ENCODE results near the gene ZBTB46.
A peak's percentile ranks its signal among the peaks of the same experiment; 100 is the strongest.

Gene ZBTB46

GRCh38 chr20:63712191-63712590 lies 118.9 kb downstream of the ZBTB46 start:
- no peak for TF ChIP-seq CTCF (IDR thresholded peaks at IDR 0.05; ENCODE audit: insufficient read depth, missing control alignments)
- no peak for DNase-seq (ENCODE audit: insufficient read length, low spot score)
- no peak for FAIRE-seq

- FAIRE-seq, result no peak
- no peak for TF ChIP-seq CTCF (IDR thresholded peaks at IDR 0.05; ENCODE audit: insufficient read depth, missing control alignments)
- DNase-seq (ENCODE audit: insufficient read length, low spot score), result no peak
Observed at GRCh38 chr20:63711085-63711645, 119.9 kb downstream of the ZBTB46 start.

GRCh38 chr20:63709149-63709527 lies 121.9 kb downstream of the ZBTB46 start:
- FAIRE-seq (no peak), DNase-seq (ENCODE audit: insufficient read length, low spot score) (no peak)
- no peak for TF ChIP-seq CTCF (IDR thresholded peaks at IDR 0.05; ENCODE audit: insufficient read depth, missing control alignments)

- DNase-seq (ENCODE audit: insufficient read length, low spot score), result no peak
- TF ChIP-seq CTCF (IDR thresholded peaks at IDR 0.05; ENCODE audit: insufficient read depth, missing control alignments), result no peak
- no peak for FAIRE-seq
Observed at GRCh38 chr20:63708301-63709148, 122.5 kb downstream of the ZBTB46 start.

GRCh38 chr20:63707558-63708300 lies 123.3 kb downstream of the ZBTB46 start, which contains the start of the genes ARFRP1 and ZGPAT:
TSS of gene ARFRP1 (minus strand) at chr20:63707976. CDS start at chr20:63707091, 885 bp downstream.
TSS of gene ZGPAT (plus strand) at chr20:63708039. CDS start at chr20:63708581, 542 bp downstream.
- no peak for TF ChIP-seq CTCF (IDR thresholded peaks at IDR 0.05; ENCODE audit: insufficient read depth, missing control alignments)
- FAIRE-seq (no peak), DNase-seq (ENCODE audit: insufficient read length, low spot score) (peak; percentile 92)

GRCh38 chr20:63706852-63707557 lies 124.1 kb downstream of the ZBTB46 start:
- DNase-seq (ENCODE audit: insufficient read length, low spot score), result no peak
- no peak for FAIRE-seq
- peak; percentile 23 for TF ChIP-seq CTCF (IDR thresholded peaks at IDR 0.05; ENCODE audit: insufficient read depth, missing control alignments)
